NCI-H1417 (cell line): ENCODE results near the gene OR2A5.
"Not testable (repeated sequence)": the region's sequence is repeated elsewhere in the genome, so short reads cannot be mapped to it uniquely, and the experiment has no call there.

Source experiments
- DNase-seq, 3 experiments: peaks; one replicate each; lab custom pipeline; 2025; lab: John Stamatoyannopoulos, UW

OR2A5 gene

GRCh38 chr7:144048648-144049047, at the start of gene OR2A5:
Gene OR2A5 (plus strand): TSS chr7:144048948. CDS start chr7:144050402, 1,454 bp downstream.
- peak in 2 of 3 experiments; percentile 35 to 54 for DNase-seq

DNA sequence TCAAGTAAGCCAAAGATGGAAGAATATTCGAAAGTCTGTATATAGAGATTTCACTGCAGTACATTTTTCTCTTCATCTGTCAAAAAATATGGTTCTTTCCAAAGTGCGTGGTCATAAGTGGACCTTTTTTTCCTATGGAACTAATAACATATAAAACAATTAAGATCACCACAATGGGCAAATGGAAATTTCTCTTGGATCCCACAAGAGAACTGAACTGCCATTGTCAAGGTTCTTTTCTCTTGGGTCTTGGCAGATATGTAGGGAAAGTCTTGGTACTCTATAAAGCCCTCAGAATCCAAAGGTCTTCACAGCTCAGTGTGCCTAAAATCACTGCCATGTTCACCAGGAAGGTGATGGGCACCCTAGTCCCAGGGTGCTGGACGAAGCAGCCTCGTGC, 48.7 kb upstream of the OR2A5 start, which contains the start of gene OR6B1:
Gene OR6B1, plus strand, starts transcription at position 301 of the 400 bp plus-strand sequence. CDS start 3,677 bp downstream, outside the sequence.
- DNase-seq, result no peak

- no peak for DNase-seq
These were observed 47.2 kb upstream of the OR2A5 start for GRCh38 chr7:144001543-144001942.

- DNase-seq, result no peak
These were observed 44.0 kb upstream of the OR2A5 start for GRCh38 chr7:144004703-144005102.

GRCh38 chr7:144006029-144006691, 42.6 kb upstream of the OR2A5 start:
- no peak for DNase-seq

GRCh38 chr7:144006692-144007042, 42.1 kb upstream of the OR2A5 start:
- no peak for DNase-seq

DNA sequence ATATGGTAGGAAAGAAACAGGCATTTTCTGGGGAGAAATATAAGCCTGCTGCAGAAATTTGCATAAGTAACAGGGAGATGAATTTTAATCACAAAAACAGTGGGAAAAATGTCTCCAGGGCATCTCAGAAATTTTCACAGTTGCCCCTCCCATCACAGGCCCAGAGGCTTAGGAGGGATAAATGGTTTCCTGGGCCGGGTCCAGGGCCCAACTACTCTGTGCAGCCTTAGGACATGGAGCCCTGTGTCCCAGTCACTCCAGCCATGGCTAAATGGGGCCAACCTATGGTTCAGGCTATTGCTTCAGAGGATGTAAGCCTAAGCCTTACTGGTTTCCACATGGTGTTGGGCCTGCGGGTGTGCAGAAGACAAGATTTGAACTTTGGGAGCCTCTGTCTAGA, 39.4 kb upstream of the OR2A5 start:
- DNase-seq, result no peak

GRCh38 chr7:144010061-144010460, 38.7 kb upstream of the OR2A5 start:
- not testable (repeated sequence) for DNase-seq

DNA sequence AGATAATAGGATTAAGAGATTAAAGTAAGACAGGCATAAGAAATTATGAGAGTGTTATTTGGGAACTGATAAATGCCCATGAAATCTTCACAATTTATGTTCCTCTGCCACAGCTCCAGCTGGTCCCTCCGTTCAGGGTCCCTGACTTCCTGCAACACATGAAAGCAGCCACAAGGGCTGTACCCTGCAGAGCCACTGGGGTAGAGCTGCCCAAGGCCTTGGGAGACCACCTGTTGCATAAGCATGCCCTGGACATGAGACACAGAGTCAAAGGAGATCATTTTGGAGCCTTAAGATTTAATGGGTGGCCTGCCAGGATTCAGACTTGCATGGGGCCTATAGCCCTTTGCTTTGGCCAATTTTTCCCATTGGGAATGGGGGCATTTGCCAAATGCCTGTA, 37.9 kb upstream of the OR2A5 start:
- not testable (repeated sequence) for DNase-seq

DNA sequence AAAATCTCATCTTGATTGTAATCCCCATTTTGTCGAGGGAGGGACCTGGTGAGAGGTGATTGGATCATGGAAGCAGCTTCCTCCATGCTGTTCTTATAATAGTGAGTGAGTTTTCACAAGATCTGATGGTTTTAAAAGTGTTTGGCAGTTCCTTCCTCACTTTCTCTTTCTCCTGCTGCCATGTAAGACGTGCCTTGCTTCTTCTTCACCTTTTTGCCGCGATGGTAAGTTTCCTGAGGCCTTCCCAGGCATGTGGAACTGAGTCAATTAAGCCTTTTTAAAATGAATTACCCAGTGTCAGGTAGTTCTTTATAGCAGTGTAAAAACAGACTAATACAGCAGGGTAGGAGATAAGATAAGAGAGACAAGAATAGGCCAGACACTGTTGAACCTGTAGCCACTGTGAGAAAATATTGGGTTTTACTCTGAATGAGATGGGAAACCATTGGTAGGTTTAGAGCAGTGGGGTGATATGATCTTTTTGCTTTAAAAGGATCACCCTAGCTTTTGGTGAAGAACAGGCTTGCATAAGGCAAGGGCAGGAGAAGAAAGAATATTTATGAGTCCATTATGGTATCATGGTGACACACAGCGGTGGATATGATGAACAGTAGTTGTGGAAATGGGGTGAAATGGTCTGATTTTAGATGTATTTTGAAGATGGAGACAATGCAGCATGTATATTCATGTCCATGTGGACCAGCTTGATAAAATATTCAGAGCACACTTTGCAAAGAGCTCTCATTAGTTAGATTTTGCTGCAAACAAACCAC, 37.1 kb upstream of the OR2A5 start:
- no peak for DNase-seq

DNA sequence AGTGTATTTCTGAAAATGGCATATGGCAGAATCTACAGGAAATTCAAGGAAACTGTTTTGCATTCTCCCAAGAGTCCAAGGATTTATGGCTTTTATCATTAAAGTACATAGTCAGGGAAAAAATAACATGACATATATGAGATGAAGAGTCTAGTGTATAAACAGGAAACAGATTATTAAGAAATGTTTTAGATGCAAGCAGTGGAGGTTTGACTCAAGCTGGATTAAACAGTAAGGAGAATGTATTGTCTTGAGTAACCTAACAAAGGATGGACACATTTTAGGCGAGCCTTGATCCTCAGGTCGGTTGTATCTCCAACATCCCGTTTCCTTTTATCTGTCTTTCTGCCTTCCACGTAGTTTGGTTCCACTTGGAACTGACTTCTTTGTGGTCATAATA, 30.7 kb upstream of the OR2A5 start:
- DNase-seq, result no peak

GRCh38 chr7:144019457-144019856, 29.3 kb upstream of the OR2A5 start:
- no peak for DNase-seq

GRCh38 chr7:144020340-144020739, 28.4 kb upstream of the OR2A5 start:
- DNase-seq, result no peak

GRCh38 chr7:144022169-144022568, 26.6 kb upstream of the OR2A5 start:
- no peak for DNase-seq

DNA sequence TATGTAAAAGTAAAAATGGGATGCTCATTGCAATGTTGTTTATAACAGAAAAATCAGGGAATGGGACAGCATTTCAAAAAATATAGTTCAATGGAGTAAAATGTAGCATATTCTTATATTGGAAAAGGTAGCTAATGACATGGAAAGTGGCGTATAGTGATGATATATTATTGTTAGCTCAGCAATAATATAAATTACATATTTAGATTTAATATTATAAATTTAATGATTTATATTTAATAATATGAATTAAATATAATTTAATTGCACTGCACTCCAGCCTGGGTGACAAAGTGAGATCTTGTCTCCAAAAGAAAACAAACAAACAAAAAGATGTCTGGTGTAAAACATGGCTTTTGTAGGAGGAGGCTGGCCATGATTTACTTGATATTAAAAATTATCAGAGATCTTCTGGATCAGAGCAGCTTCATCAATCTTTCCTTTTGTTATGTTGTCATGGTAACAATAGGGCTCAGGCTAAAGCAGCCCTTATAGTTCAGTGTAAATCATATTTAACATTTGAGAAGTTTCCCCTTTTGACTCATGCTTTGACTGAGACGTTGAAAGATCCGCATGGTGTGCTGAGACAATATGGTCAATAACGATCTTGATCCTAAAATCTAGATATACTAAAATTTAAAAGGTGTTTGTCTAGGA, 25.4 kb upstream of the OR2A5 start:
- no peak for DNase-seq

DNA sequence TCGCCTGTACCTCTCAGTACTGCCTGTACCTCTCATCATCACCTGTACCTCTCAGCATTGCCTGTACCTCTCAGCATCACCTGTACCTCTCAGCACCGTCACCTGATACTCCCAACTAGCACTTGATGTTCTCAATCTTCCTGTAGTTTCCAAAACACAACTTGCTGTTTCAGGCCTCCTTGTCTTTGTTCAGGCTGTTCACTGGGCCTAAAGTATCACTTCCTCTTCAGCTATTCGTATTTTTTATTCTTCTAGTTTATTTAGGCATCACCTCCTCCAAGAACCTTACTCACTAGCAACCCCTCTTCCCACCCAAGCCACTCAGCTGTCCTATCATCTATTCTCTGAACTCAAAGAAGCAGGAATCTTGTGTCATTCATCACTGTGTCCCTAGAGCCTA, 24.5 kb upstream of the OR2A5 start:
- DNase-seq, result no peak

GRCh38 chr7:144026203-144026883, 22.4 kb upstream of the OR2A5 start:
- DNase-seq, result no peak

DNA sequence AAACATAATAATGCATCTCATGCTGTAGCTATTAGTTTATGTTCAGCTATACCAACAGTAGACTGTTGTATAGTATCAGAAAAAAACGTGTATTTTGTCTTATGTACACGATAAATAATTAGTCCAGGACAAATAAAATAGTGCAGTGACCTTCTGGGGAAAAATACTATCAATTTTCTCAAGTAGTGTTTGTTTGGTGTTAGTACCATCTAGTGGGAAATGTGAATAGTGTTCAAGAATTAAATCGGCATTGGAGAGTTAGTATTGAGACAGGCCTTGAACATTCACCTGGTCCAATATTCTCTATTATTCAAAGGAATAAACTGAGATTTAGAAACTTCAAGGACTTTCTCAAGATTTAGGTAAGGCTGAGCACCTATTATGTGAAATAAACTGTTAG, 21.7 kb upstream of the OR2A5 start:
- DNase-seq, result peak in 1 of 3 experiments; percentile 47

- no peak for DNase-seq
These were observed 20.8 kb upstream of the OR2A5 start for GRCh38 chr7:144027974-144028373.

GRCh38 chr7:144028547-144028946, 20.2 kb upstream of the OR2A5 start:
- DNase-seq, result no peak

DNA sequence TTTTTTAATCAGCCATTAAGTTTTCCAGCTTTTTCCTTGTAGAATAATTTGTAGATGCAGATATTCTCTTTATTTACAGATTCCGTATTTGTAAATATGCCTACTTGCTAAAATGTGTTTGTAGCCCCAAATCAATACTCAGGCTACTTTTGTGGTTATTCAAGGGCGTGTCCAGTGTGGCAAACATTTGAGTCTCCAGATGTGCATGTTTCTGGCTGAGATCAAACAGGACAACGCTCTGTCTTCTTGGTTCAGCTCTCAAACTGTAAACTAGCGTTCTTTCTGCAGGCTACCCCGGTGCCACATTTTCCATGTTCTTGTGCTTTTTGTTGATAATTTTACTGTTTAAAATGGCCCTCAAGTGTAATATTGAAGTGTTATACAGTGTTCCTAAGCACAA, 16.2 kb upstream of the OR2A5 start:
- no peak for DNase-seq

DNA sequence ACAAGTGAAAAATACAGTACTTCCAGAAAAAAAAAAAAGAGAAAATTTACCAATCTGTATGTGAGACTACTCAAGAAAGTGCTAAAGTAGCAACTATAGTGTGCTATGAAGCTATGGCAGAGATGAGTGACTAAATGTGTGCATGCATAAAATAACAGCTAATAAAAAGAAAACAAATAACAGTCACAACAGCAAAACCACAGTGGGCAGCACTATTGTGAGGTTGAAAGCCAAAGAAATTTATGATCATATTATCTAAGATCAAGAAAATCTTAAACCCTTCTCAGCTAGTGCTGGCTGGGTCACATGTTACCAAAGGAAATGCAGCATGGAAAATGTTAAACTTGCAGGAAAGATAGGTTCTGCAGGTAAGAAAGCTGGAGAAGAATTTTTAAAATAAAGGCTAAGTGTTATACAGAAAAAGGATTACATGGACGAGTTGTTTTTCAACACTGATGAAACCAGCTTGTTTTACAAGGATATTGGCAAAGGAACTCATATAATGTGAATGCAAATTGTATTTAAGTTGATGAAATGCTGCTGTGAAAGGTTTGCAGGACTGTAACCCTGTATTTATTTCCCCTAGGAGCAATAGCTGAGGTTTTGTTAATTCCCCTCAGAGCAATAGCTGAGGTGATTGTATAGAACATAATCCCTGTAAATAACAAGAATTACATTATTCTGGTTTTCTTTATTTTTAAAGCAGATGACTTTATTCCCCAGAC, 15.6 kb upstream of the OR2A5 start:
- no peak for DNase-seq
